Measurements from ENCODE around the gene ABHD4. TPM values are rescaled to one million over a fixed set of nuclear protein-coding genes. Genes with fewer than 3 reads are reported as not detected.

The ABHD4 gene
- total RNA-seq, 1 donor from 2014 or later: 34.2 TPM

GRCh38 chr14:22570132-22570949 is 27.8 kb upstream of the ABHD4 start:
- Histone ChIP-seq H3K9me3 (no peaks in the 10 kb centered on the region), H3K27ac (peak overlapping the region; percentile 1), H3K4me3 (no peak overlapping the region), H3K4me1 (peaks cover 4% of the 10 kb centered on the region), H3K27me3 (no peaks in the 10 kb centered on the region), H3K36me3 (peaks cover 68% of the 10 kb centered on the region)
- DNase-seq (no peak), ATAC-seq (peak; percentile 95)
- intact Hi-C loops (cut with DNase I): loop anchor here (10.0 kb wide), 1 partner anchor 84 kb away; no protein-coding TSS in a partner anchor
- TF ChIP-seq, protein P1, sequence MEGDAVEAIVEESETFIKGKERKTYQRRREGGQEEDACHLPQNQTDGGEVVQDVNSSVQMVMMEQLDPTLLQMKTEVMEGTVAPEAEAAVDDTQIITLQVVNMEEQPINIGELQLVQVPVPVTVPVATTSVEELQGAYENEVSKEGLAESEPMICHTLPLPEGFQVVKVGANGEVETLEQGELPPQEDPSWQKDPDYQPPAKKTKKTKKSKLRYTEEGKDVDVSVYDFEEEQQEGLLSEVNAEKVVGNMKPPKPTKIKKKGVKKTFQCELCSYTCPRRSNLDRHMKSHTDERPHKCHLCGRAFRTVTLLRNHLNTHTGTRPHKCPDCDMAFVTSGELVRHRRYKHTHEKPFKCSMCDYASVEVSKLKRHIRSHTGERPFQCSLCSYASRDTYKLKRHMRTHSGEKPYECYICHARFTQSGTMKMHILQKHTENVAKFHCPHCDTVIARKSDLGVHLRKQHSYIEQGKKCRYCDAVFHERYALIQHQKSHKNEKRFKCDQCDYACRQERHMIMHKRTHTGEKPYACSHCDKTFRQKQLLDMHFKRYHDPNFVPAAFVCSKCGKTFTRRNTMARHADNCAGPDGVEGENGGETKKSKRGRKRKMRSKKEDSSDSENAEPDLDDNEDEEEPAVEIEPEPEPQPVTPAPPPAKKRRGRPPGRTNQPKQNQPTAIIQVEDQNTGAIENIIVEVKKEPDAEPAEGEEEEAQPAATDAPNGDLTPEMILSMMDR (IDR thresholded peaks at IDR 0.05): peak; percentile 84

DNA sequence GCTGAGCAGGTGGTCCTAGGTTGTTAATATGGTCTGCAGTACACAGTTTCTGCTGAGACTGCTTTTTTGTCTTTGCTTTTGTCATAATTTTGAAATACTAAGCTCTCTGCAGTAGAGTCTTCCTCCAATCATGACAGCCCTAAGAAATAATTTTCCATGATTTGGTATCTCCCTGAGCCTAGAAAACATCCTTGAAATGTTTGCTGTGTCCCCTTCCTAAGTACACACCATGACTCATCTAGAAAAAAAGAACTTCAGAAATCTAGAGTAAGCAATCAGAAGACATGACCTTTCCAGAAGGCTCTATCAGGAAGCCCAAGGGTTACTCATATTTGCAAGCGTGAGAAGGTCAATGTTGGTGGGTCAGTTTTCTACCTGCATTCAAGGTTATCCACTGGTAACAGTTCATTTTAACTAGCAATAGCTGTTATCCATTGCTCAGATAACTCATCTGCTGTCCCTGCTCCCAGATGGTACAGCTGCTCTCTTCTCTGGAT is 25.5 kb upstream of the ABHD4 start:
- Histone ChIP-seq H3K27ac (no peak overlapping the region), H3K36me3 (peaks cover 61% of the 10 kb centered on the region)
- intact Hi-C loops (cut with DNase I): loop anchor here (10.0 kb wide), 1 partner anchor 82 kb away; no protein-coding TSS in a partner anchor

DNA sequence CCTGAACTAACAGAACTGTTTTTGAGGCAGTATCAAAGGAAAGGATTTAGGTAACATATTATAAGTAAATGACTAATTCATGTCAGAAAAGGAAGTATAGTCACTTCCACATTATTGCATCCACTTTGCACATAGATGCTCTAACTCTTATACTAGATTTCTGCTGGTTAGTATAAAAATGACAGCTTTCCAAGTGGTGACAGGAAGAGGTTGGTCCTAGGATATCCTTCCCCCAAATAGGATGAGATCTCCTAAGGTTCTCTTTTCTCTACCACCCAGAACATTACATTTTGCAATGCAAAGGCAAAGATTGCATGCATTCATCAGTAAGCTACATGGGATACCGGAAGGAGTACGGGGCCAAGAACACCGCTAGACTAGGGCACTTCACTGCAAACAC is 24.3 kb upstream of the ABHD4 start:
- ATAC-seq: no peak
- H3K4me1 ChIP-seq: peaks cover 3% of the 10 kb centered on the region
- H3K4me3 ChIP-seq: no peak overlapping the region
- no peaks in the 10 kb centered on the region for H3K9me3 ChIP-seq
- H3K27ac ChIP-seq: no peak overlapping the region
- H3K36me3 ChIP-seq: peaks cover 52% of the 10 kb centered on the region
- no peaks in the 10 kb centered on the region for H3K27me3 ChIP-seq
- no peak for DNase-seq
- intact Hi-C loops (cut with DNase I): loop anchor here (10.0 kb wide), 1 partner anchor 81 kb away; no protein-coding TSS in a partner anchor
- TF ChIP-seq, protein P1 (IDR thresholded peaks at IDR 0.05): no peak

More for the DNA sequence above, 25.5 kb upstream of the ABHD4 start:
- no peaks in the 10 kb centered on the region for H3K27me3 ChIP-seq
- no peak overlapping the region for H3K4me3 ChIP-seq
- DNase-seq (no peak), ATAC-seq (no peak)
- H3K4me1 ChIP-seq: peaks cover 3% of the 10 kb centered on the region
- TF ChIP-seq, protein P1 (IDR thresholded peaks at IDR 0.05): no peak
- H3K9me3 ChIP-seq: no peaks in the 10 kb centered on the region

DNA sequence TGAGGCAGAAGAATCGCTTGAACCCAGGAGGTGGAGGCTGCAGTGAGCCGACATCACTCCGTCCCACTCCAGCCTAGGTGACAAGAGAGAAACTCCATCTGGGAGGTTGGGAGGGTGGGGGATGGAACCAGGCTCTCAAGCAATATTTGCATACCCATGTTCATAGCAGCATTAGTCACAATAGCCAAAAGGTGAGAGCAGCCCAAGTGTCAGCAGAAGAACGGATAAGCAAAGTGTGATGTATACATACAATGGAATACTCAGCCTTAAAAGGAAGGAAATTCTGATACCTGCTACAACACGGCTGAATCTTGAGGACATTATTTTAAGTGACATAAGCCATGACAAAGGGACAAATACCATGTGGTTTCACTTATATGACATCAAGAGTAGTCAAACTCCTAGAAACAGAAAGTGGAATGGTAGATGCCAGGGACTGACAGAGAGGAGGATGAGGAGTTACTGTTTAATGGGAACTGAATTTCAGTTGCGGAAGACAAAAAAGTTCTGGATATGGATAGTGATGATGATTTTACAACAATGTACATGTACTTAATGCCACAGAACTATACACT is 20.7 kb upstream of the ABHD4 start:
- TF ChIP-seq, protein P1 (IDR thresholded peaks at IDR 0.05): no peak
- H3K9me3 ChIP-seq: no peaks in the 10 kb centered on the region
- no peak for ATAC-seq

DNA sequence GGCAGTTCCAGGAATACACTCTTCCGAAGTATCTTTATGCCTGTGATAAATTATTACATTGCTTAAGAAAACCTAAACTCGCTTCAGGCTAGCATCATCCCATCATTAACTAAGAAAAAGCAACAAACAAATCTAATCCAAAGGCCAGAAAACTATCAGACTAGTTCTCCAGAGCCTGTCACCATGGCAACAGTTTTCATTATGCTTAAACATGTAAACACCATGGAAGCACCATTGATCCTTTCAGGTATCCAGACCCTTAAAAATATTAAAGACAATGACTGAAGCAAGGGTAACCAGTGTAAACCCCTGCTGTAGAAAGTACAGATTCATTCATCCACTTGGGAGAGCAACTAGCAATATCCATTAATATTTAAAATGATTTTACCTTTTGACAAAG is 18.9 kb upstream of the ABHD4 start:
- H3K27me3 ChIP-seq: no peaks in the 10 kb centered on the region
- intact Hi-C loops (cut with DNase I): loop anchor here (10.0 kb wide), 1 partner anchor 76 kb away; no protein-coding TSS in a partner anchor
- H3K36me3 ChIP-seq: peaks cover 9% of the 10 kb centered on the region
- DNase-seq (no peak), ATAC-seq (no peak)
- peaks cover 8% of the 10 kb centered on the region for H3K4me1 ChIP-seq
- no peak overlapping the region for H3K27ac ChIP-seq
- TF ChIP-seq, protein P1 (IDR thresholded peaks at IDR 0.05): no peak
- no peaks in the 10 kb centered on the region for H3K9me3 ChIP-seq
- H3K4me3 ChIP-seq: no peak overlapping the region

More for the DNA sequence above, 20.7 kb upstream of the ABHD4 start:
- intact Hi-C loops (cut with DNase I): loop anchor here (10.0 kb wide), 1 partner anchor 77 kb away; no protein-coding TSS in a partner anchor
- H3K27me3 ChIP-seq: no peaks in the 10 kb centered on the region
- H3K36me3 ChIP-seq: peaks cover 27% of the 10 kb centered on the region
- no peak overlapping the region for H3K27ac ChIP-seq
- no peak for DNase-seq
- H3K4me1 ChIP-seq: no peaks in the 10 kb centered on the region
- H3K4me3 ChIP-seq: no peak overlapping the region

All from upper lobe of right lung (tissue), 1 donor.